ENCODE results near the gene PRPF38B. TPM values are rescaled to one million over a fixed set of nuclear protein-coding genes. Genes with fewer than 3 reads are reported as not detected.

PRPF38B gene
- polyA plus RNA-seq, 3 donors, result 69.7 to 72.0 (median 70.1) TPM

- no peak for DNase-seq (ENCODE audit: low read depth in 3 of 3, low spot score in 2 of 3)
Measured at GRCh38 chr1:108716437-108717230, 24.5 kb downstream of the PRPF38B start.

DNA sequence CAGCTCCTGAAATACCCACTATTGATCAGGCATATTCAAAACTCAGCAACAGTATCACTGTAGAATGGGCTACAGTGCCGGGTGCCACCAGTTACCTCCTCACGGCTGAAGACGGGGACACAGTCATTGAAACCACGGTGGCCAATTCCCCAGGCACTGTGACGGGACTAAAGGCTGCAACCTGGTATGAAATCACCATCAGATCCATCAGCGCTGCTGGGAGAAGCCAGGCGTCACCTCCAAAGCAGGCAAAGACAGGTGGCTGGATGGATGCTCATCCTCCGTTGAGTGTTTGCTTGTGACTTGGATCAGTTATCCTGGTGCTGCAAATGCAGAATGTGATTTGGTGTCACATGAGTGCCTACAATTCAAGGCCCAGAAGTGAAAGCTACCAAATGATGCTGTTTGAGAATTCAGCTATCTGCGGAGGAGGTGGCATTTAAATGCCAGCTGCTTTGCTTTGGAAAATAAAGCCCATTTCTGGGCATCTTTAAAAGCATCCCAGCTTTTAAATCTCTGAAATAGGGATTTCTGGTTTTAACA lies 25.7 kb downstream of the PRPF38B start:
- no peak for DNase-seq (ENCODE audit: low read depth in 3 of 3, low spot score in 2 of 3)

- no peak for DNase-seq (ENCODE audit: low read depth in 3 of 3, low spot score in 2 of 3)
Measured at GRCh38 chr1:108718927-108719655, 27.0 kb downstream of the PRPF38B start.

- no peak for DNase-seq (ENCODE audit: low read depth in 3 of 3, low spot score in 2 of 3)
Measured at GRCh38 chr1:108719656-108720435, 27.7 kb downstream of the PRPF38B start.

GRCh38 chr1:108722292-108722691 lies 30.2 kb downstream of the PRPF38B start:
- DNase-seq (ENCODE audit: low read depth in 3 of 3, low spot score in 2 of 3), result no peak

DNA sequence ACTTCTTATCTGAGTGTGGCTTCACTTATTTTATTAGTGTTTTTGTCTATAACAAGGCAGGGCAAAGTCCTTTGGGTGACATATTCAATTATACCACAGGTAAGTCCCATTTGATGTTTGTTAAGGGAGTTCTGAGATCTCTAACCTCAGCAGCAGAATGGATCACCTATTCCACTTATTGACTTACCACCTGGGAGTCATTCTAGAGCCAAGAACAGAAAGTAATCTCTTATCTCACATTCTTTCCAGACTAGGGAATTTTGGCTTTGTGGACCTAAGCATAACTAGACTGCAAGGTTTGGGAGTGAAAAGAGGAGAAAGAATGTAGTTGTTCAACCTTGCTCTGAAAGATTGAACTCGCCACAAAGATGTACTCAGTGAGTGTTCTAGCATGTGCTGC lies 33.8 kb downstream of the PRPF38B start:
- no peak for DNase-seq (ENCODE audit: low read depth in 3 of 3, low spot score in 2 of 3)

- no peak for DNase-seq (ENCODE audit: low read depth in 3 of 3, low spot score in 2 of 3)
Measured at GRCh38 chr1:108728327-108728923, 36.3 kb downstream of the PRPF38B start.

GRCh38 chr1:108729481-108729880 lies 37.4 kb downstream of the PRPF38B start:
- no peak for DNase-seq (ENCODE audit: low read depth in 3 of 3, low spot score in 2 of 3)

- DNase-seq (ENCODE audit: low read depth in 3 of 3, low spot score in 2 of 3), result no peak
Measured at GRCh38 chr1:108732398-108732797, 40.3 kb downstream of the PRPF38B start.

DNA sequence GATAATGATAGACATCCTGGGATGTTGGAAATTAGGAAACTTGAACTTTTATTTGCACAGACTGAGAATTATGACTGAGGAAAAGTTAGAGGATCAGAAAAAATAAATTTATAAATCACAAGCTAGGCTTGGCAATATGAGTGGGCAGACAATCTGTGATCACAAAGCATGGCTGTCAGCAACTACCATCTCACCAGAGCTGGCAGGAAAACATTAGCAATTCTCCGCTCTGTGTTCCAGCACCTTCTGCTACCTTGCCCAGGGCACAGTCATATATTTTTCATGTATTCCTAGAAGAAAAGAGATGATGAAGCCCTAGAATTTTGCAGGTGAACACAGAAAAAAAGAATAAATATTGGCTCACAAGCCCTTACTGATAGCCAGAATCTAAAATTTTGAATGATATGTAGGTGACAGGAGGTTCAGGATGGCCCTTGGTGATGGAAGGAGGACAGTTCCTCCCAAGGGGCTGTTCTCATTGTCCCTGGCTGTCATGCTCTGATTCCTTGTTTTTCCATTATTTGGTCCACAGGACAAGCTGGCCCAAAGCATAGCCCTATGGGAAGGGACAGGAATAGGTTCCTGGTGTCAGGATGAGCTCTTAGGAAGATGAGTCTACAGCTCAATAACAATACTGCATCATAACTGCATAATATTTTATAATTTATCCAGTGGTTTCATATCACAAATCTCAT lies 42.2 kb downstream of the PRPF38B start:
- no peak for DNase-seq (ENCODE audit: low read depth in 3 of 3, low spot score in 2 of 3)

- DNase-seq (ENCODE audit: low read depth in 3 of 3, low spot score in 2 of 3), result no peak
Measured at GRCh38 chr1:108742253-108742652, 50.1 kb downstream of the PRPF38B start.

DNA sequence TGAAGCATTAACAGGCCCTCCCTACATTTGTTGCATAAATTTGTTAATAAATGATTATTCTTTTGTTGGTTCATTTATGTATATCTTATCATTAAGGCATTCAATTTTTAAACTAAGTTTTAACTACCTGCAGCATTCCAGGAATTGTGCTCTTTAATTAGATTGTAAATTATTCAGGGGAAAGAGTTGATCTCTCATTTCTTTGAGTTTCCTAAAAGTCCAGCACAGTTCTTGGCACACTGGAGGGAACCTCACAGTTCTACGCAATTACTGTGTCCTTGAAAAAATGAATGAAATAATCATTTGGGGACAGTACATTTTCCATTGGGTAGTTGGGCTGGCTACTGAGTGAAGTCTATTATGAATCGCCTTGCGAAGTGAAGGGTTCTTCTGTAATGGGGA lies 53.9 kb downstream of the PRPF38B start:
- no peak for DNase-seq (ENCODE audit: low read depth in 3 of 3, low spot score in 2 of 3)

GRCh38 chr1:108746382-108747170 lies 54.5 kb downstream of the PRPF38B start, which contains the start of gene STXBP3:
STXBP3 (plus strand) TSS chr1:108746674; CDS start chr1:108746738, 64 bp downstream.
- DNase-seq (ENCODE audit: low read depth in 3 of 3, low spot score in 2 of 3), result peak; percentile 93 to 95 (median 95)

GRCh38 chr1:108747171-108747850 lies 55.2 kb downstream of the PRPF38B start:
- DNase-seq (ENCODE audit: low read depth in 3 of 3, low spot score in 2 of 3), result peak in 2 of 3 donors; percentile 64 to 72

- no peak for DNase-seq (ENCODE audit: low read depth in 3 of 3, low spot score in 2 of 3)
Measured at GRCh38 chr1:108747898-108748297, 55.8 kb downstream of the PRPF38B start.

- no peak for DNase-seq (ENCODE audit: low read depth in 3 of 3, low spot score in 2 of 3)
Measured at GRCh38 chr1:108749081-108749480, 57.0 kb downstream of the PRPF38B start.

- peak in 2 of 3 donors; percentile 41 to 61 for DNase-seq (ENCODE audit: low read depth in 3 of 3, low spot score in 2 of 3)
Measured at GRCh38 chr1:108750476-108751181, 58.5 kb downstream of the PRPF38B start.

Measured in right renal cortex interstitium (tissue), 3 donors.